Measurements from ENCODE around the gene IQCE. TPM values are rescaled to one million over a fixed set of nuclear protein-coding genes. Genes with fewer than 3 reads are reported as not detected.

IQCE gene
- total RNA-seq, 1 experiment from 2014 or later = 16.7 TPM

DNA sequence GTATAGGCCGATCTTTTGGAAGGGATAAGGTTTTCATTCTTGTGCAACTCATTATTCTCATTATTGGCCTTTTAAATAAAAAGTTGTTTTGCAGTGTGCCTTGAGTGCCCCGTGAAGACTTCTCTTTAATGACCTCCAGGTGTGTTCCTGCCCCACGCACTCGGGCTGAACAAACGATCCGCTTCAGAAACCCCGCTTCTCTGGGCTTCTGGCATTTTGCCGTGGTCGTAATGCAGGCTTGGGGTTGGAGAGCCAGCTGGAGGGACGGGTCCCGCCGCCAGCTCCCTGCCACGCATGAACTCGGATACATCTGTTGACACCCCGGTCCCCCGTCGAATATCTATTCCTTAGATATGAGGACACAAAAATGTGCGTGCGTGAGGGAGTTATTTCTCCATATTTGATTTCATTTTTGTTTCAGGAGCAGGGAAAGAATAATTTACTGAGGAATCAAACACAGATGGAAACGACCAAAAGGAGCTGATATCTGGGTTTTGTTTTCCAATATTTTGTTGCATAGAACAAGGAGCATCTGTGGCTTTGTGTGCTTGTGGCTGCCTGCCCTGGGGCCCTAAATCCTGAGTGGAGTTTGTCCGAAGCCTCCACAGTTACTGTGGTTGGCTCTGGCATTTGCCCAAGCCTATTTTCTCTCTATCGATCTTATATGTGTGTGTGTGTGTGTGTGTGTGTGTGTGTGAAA is 56.0 kb downstream of the IQCE start:
- H3K9me3 Mint-ChIP-seq (ENCODE audit: unreplicated experiment) = no peaks in the 10 kb centered on the region
- peaks cover 19% of the 10 kb centered on the region for H3K4me1 Mint-ChIP-seq (ENCODE audit: insufficient read depth, unreplicated experiment)
- no peak for DNase-seq (ENCODE audit: unreplicated experiment)
- POLR2A ChIA-PET = interaction anchor here (1.2 kb wide), 1 partner anchor 8 kb away, joined by 4 read pairs; no protein-coding TSS in a partner anchor
- H3K27me3 Mint-ChIP-seq (ENCODE audit: insufficient read depth, unreplicated experiment) = peaks cover 15% of the 10 kb centered on the region
- intact Hi-C loops (cut with micrococcal nuclease) = no loop called here
- no TSS peak for BruUV-seq (replicated peaks)
- TF ChIP-seq CTCF (IDR thresholded peaks at IDR 0.05; ENCODE audit: unreplicated experiment) = no peak
- no peak overlapping the region for H3K27ac Mint-ChIP-seq (ENCODE audit: low read depth, unreplicated experiment)
- CTCF ChIA-PET = interaction anchor here (0.6 to 1.6 kb wide), 3 partner anchors 145 to 508 kb away, joined by 3 to 4 read pairs (median 3); no protein-coding TSS in a partner anchor
- no peaks in the 10 kb centered on the region for H3K36me3 Mint-ChIP-seq (ENCODE audit: insufficient read depth, unreplicated experiment)
- H3K4me3 Mint-ChIP-seq (ENCODE audit: unreplicated experiment) = no peak overlapping the region

DNA sequence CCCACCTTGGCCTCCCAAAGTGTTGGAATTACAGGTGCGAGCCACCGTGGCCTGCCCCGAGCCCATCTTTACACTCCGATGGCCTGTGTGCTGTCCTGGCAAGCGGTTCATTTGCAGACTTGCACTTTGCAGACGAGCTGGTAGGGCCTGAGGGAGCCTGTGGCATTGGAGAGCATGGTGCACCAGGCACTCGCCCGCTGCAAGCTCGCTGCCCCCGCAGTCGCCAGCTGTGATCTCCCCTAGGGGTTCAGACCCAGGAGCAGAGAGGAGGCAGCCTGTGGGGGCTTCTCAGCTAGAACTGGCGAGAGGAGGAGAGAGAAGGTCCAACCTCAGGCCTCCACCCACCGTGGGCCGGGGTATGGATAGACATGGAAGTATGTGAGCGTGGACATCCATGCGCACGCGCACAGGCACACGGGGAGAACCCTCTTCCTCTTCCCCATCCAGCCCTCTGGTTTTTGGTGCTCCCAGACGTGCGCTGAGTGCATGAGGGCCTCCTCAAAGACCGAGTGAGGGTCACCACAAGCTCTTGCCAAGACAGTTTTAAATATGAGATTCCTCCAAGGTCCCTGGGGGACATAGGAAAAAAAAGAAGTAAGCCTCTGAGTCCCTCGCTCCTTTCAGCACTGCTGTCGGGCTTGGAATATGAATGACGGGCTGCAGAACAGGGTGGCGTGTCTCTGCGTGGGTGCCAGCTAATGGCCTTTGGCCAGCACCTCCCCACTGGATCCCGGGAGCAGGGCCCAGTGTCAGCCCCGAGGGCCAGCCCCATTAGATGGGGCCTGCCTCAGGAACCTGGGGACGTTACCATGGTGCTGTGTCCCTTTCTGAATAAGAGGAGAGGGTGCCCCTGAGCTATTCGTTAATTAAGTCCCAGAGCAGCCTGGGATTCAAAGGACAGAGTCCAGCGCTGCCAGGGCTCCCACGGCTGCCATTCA is 57.9 kb downstream of the IQCE start:
- BruUV-seq (replicated peaks) = no TSS peak
- POLR2A ChIA-PET = interaction anchor here (0.7 kb wide), 1 partner anchor 21 kb away, joined by 3 read pairs; no protein-coding TSS in a partner anchor
- DNase-seq (ENCODE audit: unreplicated experiment) = no peak
- H3K36me3 Mint-ChIP-seq (ENCODE audit: insufficient read depth, unreplicated experiment) = no peaks in the 10 kb centered on the region
- H3K9me3 Mint-ChIP-seq (ENCODE audit: unreplicated experiment) = no peaks in the 10 kb centered on the region
- CTCF ChIA-PET = interaction anchor here (0.6 kb wide), 1 partner anchor 164 kb away, joined by 3 read pairs; no protein-coding TSS in a partner anchor
- peaks cover 19% of the 10 kb centered on the region for H3K4me1 Mint-ChIP-seq (ENCODE audit: insufficient read depth, unreplicated experiment)
- no peak overlapping the region for H3K4me3 Mint-ChIP-seq (ENCODE audit: unreplicated experiment)
- peaks cover 15% of the 10 kb centered on the region for H3K27me3 Mint-ChIP-seq (ENCODE audit: insufficient read depth, unreplicated experiment)
- TF ChIP-seq CTCF (IDR thresholded peaks at IDR 0.05; ENCODE audit: unreplicated experiment) = no peak
- intact Hi-C loops (cut with micrococcal nuclease) = no loop called here
- peak overlapping the region; percentile 82 for H3K27ac Mint-ChIP-seq (ENCODE audit: low read depth, unreplicated experiment)

GRCh38 chr7:2617325-2617905 is 58.6 kb downstream of the IQCE start:
- H3K4me1 Mint-ChIP-seq (ENCODE audit: insufficient read depth, unreplicated experiment) = peaks cover 19% of the 10 kb centered on the region
- CTCF ChIA-PET = no interaction called here
- no TSS peak for BruUV-seq (replicated peaks)
- TF ChIP-seq CTCF (IDR thresholded peaks at IDR 0.05; ENCODE audit: unreplicated experiment) = no peak
- POLR2A ChIA-PET = interaction anchor here (0.7 kb wide), 1 partner anchor 21 kb away, joined by 3 read pairs; no protein-coding TSS in a partner anchor
- H3K27ac Mint-ChIP-seq (ENCODE audit: low read depth, unreplicated experiment) = peak overlapping the region; percentile 82
- intact Hi-C loops (cut with micrococcal nuclease) = no loop called here
- H3K4me3 Mint-ChIP-seq (ENCODE audit: unreplicated experiment) = no peak overlapping the region
- no peaks in the 10 kb centered on the region for H3K36me3 Mint-ChIP-seq (ENCODE audit: insufficient read depth, unreplicated experiment)
- no peaks in the 10 kb centered on the region for H3K9me3 Mint-ChIP-seq (ENCODE audit: unreplicated experiment)
- H3K27me3 Mint-ChIP-seq (ENCODE audit: insufficient read depth, unreplicated experiment) = peaks cover 15% of the 10 kb centered on the region
- DNase-seq (ENCODE audit: unreplicated experiment) = no peak

GRCh38 chr7:2619116-2619515 is 60.3 kb downstream of the IQCE start:
- no peaks in the 10 kb centered on the region for H3K36me3 Mint-ChIP-seq (ENCODE audit: insufficient read depth, unreplicated experiment)
- peaks cover 15% of the 10 kb centered on the region for H3K27me3 Mint-ChIP-seq (ENCODE audit: insufficient read depth, unreplicated experiment)
- H3K27ac Mint-ChIP-seq (ENCODE audit: low read depth, unreplicated experiment) = no peak overlapping the region
- H3K9me3 Mint-ChIP-seq (ENCODE audit: unreplicated experiment) = no peaks in the 10 kb centered on the region
- peaks cover 16% of the 10 kb centered on the region for H3K4me1 Mint-ChIP-seq (ENCODE audit: insufficient read depth, unreplicated experiment)
- intact Hi-C loops (cut with micrococcal nuclease) = no loop called here
- H3K4me3 Mint-ChIP-seq (ENCODE audit: unreplicated experiment) = no peak overlapping the region
- no peak for TF ChIP-seq CTCF (IDR thresholded peaks at IDR 0.05; ENCODE audit: unreplicated experiment)
- ChIA-PET POLR2A (interaction anchor here (0.5 kb wide), 1 partner anchor 23 kb away, joined by 3 read pairs; no protein-coding TSS in a partner anchor), CTCF (no interaction called here)
- no peak for DNase-seq (ENCODE audit: unreplicated experiment)
- no TSS peak for BruUV-seq (replicated peaks)
